Lower leg skin (tissue), 4 donors: ENCODE data around the gene KRT13. TPM values are rescaled to one million over a fixed set of nuclear protein-coding genes. Genes with fewer than 3 reads are reported as not detected.

Experiments used
- DNase-seq, 2 donors: peaks; one replicate each; pipeline ENCODE4 v3.0.0-alpha.2; 2019; ENCODE audit warnings: low spot score in 2 of 2
- H3K4me3 ChIP-seq: fragments of 200-600 bp; sonication (generic); 2 replicates; pipeline ENCODE4 v1.5.1; 2017; ENCODE audit warnings: mild to moderate bottlenecking, low read depth; ENCODE audit not compliant: poor library complexity, severe bottlenecking
- CTCF ChIP-seq, 3 donors: fragments of 450-650 bp; IDR thresholded peaks; one replicate each; pipeline ENCODE4 v1.5.1; 2016; ENCODE audit warnings: antibody characterized with exemption in 3 of 3, mild to moderate bottlenecking in 3 of 3, moderate library complexity in 2 of 3
- POLR2A ChIP-seq, 2 donors: fragments of 450-650 bp; IDR thresholded peaks; one replicate each; pipeline ENCODE4 v1.6.1; 2016 to 2017; ENCODE audit warnings: antibody characterized with exemption in 2 of 2, mild to moderate bottlenecking in 1 of 2, moderate library complexity in 1 of 2
- WGBS, 2 donors: methylation state at CpG; one replicate each; pipeline ENCODE4 v1.1.5; 2018; 5-methylcytosine and 5-hydroxymethylcytosine counted together
- intact Hi-C: fragments of 100-400 bp; cut with DNase I; formaldehyde crosslinking; loops from one replicate; pipeline ENCODE4 v1.15.0; 2023; ENCODE audit warnings: low total_unique reads
- total RNA-seq, 4 donors: library from RNA; depleted of rRNA; stranded (reverse); fragments of >200 nt; gene quantifications; one replicate each; pipeline ENCODE4 v1.1.0, GENCODE V29; 2016

The KRT13 gene
- total RNA-seq, 4 donors from 2014 or later = 0.19 to 0.46 TPM; not detected in 2

- TF ChIP-seq CTCF (IDR thresholded peaks at IDR 0.05) (no peak), POLR2A (IDR thresholded peaks at IDR 0.05) (no peak)
- WGBS, 2 donors = 49 to 65% methylated on average over 4 of the region's 4 CpGs
- H3K4me3 ChIP-seq = no peak overlapping the region
- intact Hi-C loops = no loop called here
- DNase-seq = no peak
Measured at GRCh38 chr17:41457676-41458075, 47.7 kb downstream of the KRT13 start.

GRCh38 chr17:41456204-41456603 is 49.2 kb downstream of the KRT13 start:
- no peak overlapping the region for H3K4me3 ChIP-seq
- DNase-seq = no peak
- intact Hi-C loops = no loop called here
- 54 to 77% methylated on average over 3 of the region's 3 CpGs for WGBS, 2 donors
- TF ChIP-seq CTCF (IDR thresholded peaks at IDR 0.05) = no peak

GRCh38 chr17:41455236-41455635 is 50.2 kb downstream of the KRT13 start:
- H3K4me3 ChIP-seq = no peak overlapping the region
- intact Hi-C loops = no loop called here
- WGBS, 2 donors = 83 to 100% methylated on average over 1 of the region's 1 CpG
- no peak for DNase-seq
- TF ChIP-seq POLR2A (IDR thresholded peaks at IDR 0.05) (no peak), CTCF (IDR thresholded peaks at IDR 0.05) (no peak)

GRCh38 chr17:41453066-41453465 is 52.3 kb downstream of the KRT13 start:
- no peak overlapping the region for H3K4me3 ChIP-seq
- TF ChIP-seq CTCF (IDR thresholded peaks at IDR 0.05) = no peak
- TF ChIP-seq POLR2A (IDR thresholded peaks at IDR 0.05) = no peak
- 94% methylated on average over 3 of the region's 3 CpGs for WGBS, 2 donors
- intact Hi-C loops = no loop called here
- no peak for DNase-seq

GRCh38 chr17:41452281-41452680 is 53.1 kb downstream of the KRT13 start:
- no peak overlapping the region for H3K4me3 ChIP-seq
- WGBS, 2 donors = 54 to 55% methylated on average over 4 of the region's 4 CpGs
- no peak for TF ChIP-seq CTCF (IDR thresholded peaks at IDR 0.05)
- TF ChIP-seq POLR2A (IDR thresholded peaks at IDR 0.05) = no peak
- intact Hi-C loops = no loop called here
- no peak for DNase-seq

- 70 to 76% methylated on average over 2 of the region's 2 CpGs for WGBS, 2 donors
- no peak overlapping the region for H3K4me3 ChIP-seq
- no peak for DNase-seq
- intact Hi-C loops = no loop called here
- TF ChIP-seq POLR2A (IDR thresholded peaks at IDR 0.05) (no peak), CTCF (IDR thresholded peaks at IDR 0.05) (no peak)
Measured at GRCh38 chr17:41451154-41451728, 54.2 kb downstream of the KRT13 start.
